ENCODE measurements around the gene XRCC5.

The XRCC5 gene

DNA sequence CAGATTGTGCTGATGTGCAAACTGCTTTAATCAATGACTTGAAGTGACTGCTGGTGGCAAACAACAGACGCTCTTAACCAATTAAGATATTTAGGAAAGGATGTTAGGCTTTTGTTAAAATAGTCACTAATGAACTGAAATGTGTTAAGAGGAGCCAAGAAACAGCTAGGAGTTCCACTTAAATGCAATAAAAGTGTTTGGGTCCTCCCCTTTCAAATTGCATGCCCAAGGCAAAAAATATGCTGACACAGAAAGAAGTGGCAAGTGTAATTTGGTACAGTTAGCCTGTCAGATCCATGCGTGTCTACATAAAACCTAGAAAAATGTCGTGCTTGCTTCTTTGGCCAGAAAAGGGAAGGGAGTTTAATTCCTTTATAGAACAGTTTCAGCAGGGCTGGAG is 61.9 kb downstream of the XRCC5 start:
- TF ChIP-seq CTCF (conservative IDR thresholded peaks at IDR 0.05): no peak
- no peak overlapping the region for H3K27ac ChIP-seq

GRCh38 chr2:216172493-216172892 is 63.3 kb downstream of the XRCC5 start:
- no peak overlapping the region for H3K27ac ChIP-seq
- no peak for TF ChIP-seq CTCF (conservative IDR thresholded peaks at IDR 0.05)

- H3K27ac ChIP-seq: no peak overlapping the region
- TF ChIP-seq CTCF (conservative IDR thresholded peaks at IDR 0.05): no peak
Observed at GRCh38 chr2:216179015-216179414, 69.9 kb downstream of the XRCC5 start.

GRCh38 chr2:216181351-216181750 is 72.2 kb downstream of the XRCC5 start:
- no peak for TF ChIP-seq CTCF (conservative IDR thresholded peaks at IDR 0.05)
- no peak overlapping the region for H3K27ac ChIP-seq

DNA sequence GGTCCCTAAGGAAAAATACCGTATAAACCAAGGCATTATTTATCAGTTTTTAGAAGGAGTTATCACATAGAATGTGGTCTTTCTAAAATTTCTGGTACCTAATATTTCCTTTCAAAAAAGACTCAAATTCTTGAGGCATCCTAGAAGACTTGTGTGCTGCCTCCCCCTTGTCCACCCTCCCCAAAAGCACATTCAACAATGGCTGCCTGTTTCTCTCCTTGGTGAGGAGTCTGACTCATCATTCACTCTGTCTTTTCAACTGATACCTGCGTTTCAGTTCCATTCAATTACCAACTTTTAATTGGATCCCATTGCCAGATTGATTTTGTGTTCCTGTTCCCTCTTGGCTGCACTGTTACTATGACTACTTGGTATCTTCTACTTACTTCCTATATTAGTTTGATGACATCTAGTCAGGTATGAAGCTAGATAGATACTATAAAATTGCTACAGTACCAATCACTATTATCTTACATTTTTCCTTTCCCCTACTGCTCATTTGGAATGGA is 72.9 kb downstream of the XRCC5 start:
- H3K27ac ChIP-seq: no peak overlapping the region
- no peak for TF ChIP-seq CTCF (conservative IDR thresholded peaks at IDR 0.05)

- H3K27ac ChIP-seq: no peak overlapping the region
Observed at GRCh38 chr2:216183462-216183861, 74.3 kb downstream of the XRCC5 start.

GRCh38 chr2:216188559-216188850 is 79.4 kb downstream of the XRCC5 start:
- peak overlapping the region; percentile 45 for H3K27ac ChIP-seq
- no peak for TF ChIP-seq CTCF (conservative IDR thresholded peaks at IDR 0.05)

More at GRCh38 chr2:216183462-216183861, 74.3 kb downstream of the XRCC5 start:
- TF ChIP-seq CTCF (conservative IDR thresholded peaks at IDR 0.05): no peak

GRCh38 chr2:216188956-216189355 is 79.8 kb downstream of the XRCC5 start:
- H3K27ac ChIP-seq: peak overlapping the region; percentile 45
- TF ChIP-seq CTCF (conservative IDR thresholded peaks at IDR 0.05): no peak
